Liver (tissue), 3 donors: ENCODE data around the gene POPDC2.

Experiments
- ATF3 ChIP-seq: IDR thresholded peaks from 2 replicates; pipeline ENCODE4 v1.6.1; 2016; ENCODE audit warnings: antibody characterized with exemption
- FOXA1 ChIP-seq: IDR thresholded peaks from 2 replicates; pipeline ENCODE4 v1.6.1; 2016; ENCODE audit warnings: antibody characterized with exemption
- GABPA ChIP-seq, 2 donors: IDR thresholded peaks in 1 of 2; conservative IDR thresholded peaks in 1 of 2; 2 replicates each; pipeline ENCODE4 v1.6.1; 2016; ENCODE audit warnings: antibody characterized with exemption in 2 of 2, mild to moderate bottlenecking in 1 of 2, moderate library complexity in 1 of 2
- RXRA ChIP-seq, 2 donors: IDR thresholded peaks; 2 replicates each; pipeline ENCODE4 v1.6.1; 2017 to 2018; ENCODE audit warnings: antibody characterized with exemption in 2 of 2, mild to moderate bottlenecking in 1 of 2
- SP1 ChIP-seq: IDR thresholded peaks from 2 replicates; pipeline ENCODE4 v1.6.1; 2018; ENCODE audit warnings: antibody characterized with exemption, mild to moderate bottlenecking
- TAF1 ChIP-seq: conservative IDR thresholded peaks from 2 replicates; pipeline ENCODE4 v1.6.1; 2016; ENCODE audit warnings: antibody characterized with exemption, mild to moderate bottlenecking
- TF ChIP-seq, protein P1 (sequence below): fragments of 150-350 bp; IDR thresholded peaks from 2 replicates; pipeline ENCODE4 v1.5.1; 2017; ENCODE audit warnings: improper control_type of control experiment, low read depth, low read length; ENCODE audit not compliant: missing input control
- donor health status: healthy.
- donor health status: healthy.

DNA sequence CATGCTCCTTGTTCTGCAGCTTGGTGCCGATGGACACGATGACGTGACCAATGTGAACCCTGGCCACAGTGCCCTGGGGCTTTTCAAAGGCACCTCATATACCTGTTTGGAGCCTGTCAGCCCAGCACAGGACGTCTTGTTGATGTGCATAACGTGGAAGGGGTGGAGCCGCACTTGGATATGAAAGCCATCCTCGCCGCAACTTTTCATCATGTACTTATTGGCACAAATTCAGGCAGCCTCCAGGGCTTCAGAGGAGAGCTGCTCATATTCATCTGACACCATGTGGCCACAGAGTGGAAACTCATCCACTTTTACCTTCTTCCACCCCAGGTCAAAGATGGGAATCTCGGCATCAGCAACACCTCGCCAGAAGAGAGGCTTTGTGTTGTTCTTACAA is 24.7 kb downstream of the POPDC2 start:
- TF ChIP-seq SP1: no peak
- no peak for TF ChIP-seq GABPA (IDR thresholded peaks at IDR 0.05 in 1 of 2, conservative IDR thresholded peaks at IDR 0.05 in 1 of 2)
- no peak for TF ChIP-seq FOXA1
- TF ChIP-seq, protein P1, sequence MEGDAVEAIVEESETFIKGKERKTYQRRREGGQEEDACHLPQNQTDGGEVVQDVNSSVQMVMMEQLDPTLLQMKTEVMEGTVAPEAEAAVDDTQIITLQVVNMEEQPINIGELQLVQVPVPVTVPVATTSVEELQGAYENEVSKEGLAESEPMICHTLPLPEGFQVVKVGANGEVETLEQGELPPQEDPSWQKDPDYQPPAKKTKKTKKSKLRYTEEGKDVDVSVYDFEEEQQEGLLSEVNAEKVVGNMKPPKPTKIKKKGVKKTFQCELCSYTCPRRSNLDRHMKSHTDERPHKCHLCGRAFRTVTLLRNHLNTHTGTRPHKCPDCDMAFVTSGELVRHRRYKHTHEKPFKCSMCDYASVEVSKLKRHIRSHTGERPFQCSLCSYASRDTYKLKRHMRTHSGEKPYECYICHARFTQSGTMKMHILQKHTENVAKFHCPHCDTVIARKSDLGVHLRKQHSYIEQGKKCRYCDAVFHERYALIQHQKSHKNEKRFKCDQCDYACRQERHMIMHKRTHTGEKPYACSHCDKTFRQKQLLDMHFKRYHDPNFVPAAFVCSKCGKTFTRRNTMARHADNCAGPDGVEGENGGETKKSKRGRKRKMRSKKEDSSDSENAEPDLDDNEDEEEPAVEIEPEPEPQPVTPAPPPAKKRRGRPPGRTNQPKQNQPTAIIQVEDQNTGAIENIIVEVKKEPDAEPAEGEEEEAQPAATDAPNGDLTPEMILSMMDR: no peak
- no peak for TF ChIP-seq TAF1
- TF ChIP-seq ATF3: no peak
- TF ChIP-seq RXRA (IDR thresholded peaks at IDR 0.05): no peak
